DND-41 (cell line): ENCODE measurements around the gene ONECUT3.

Source experiments
- CTCF ChIP-seq: IDR thresholded peaks from 2 replicates; pipeline ENCODE4 v1.5.1; 2012; ENCODE audit warnings: borderline replicate concordance, low read length, moderate library complexity, mild to moderate bottlenecking; ENCODE audit not compliant: poor library complexity, severe bottlenecking; ENCODE audit errors: extremely low read depth
- EZH2 ChIP-seq: IDR thresholded peaks from 3 replicates; pipeline ENCODE4 v1.6.1; 2012; ENCODE audit warnings: borderline replicate concordance, low read depth, mild to moderate bottlenecking, moderate library complexity, low read length, inconsistent platforms; ENCODE audit not compliant: severe bottlenecking

- TF ChIP-seq CTCF (no peak), EZH2 (no peak)
Observed at GRCh38 chr19:1804858-1805257, 51.6 kb downstream of the ONECUT3 start.
